OCI-LY1 (cell line): ENCODE results near the gene PCK2.

Experiments
- CTCF ChIP-seq: fragments of 200-600 bp; sonication (generic), shearing (Covaris generic); IDR thresholded peaks from 2 replicates; pipeline ENCODE4 v1.5.1; 2017; ENCODE audit warnings: mild to moderate bottlenecking, antibody characterized with exemption, low read length, moderate library complexity, mixed read lengths
- EZH2 ChIP-seq: fragments of 200-600 bp; sonication (generic), shearing (Covaris generic); IDR thresholded peaks from 2 replicates; pipeline ENCODE4 v1.8.0; 2017; ENCODE audit warnings: borderline replicate concordance, mixed run types, mild to moderate bottlenecking, antibody characterized with exemption, low read length, moderate library complexity, mixed read lengths

- TF ChIP-seq CTCF (no peak), EZH2 (no peak)
Measured at GRCh38 chr14:24135584-24135833, 41.4 kb downstream of the PCK2 start.
